SU-DHL-6 (cell line): ENCODE results near the gene EBPL.

Source experiments
- H2AFZ ChIP-seq: fragments of 200-600 bp; sonication (generic); 2 replicates; pipeline ENCODE4 v1.6.1; 2014; ENCODE audit warnings: low read depth, mild to moderate bottlenecking, moderate library complexity, mixed read lengths, antibody characterized with exemption, low read length; ENCODE audit not compliant: severe bottlenecking
- H3F3A ChIP-seq: fragments of 200-600 bp; shearing (Covaris generic); 2 replicates; pipeline ENCODE4 v1.6.0; 2016; ENCODE audit warnings: antibody characterized with exemption, mild to moderate bottlenecking; ENCODE audit not compliant: insufficient read depth
- H3K27ac ChIP-seq: fragments of 200-600 bp; sonication (generic); 2 replicates; pipeline ENCODE4 v1.5.1; 2016; ENCODE audit warnings: low read depth, mild to moderate bottlenecking, low read length, moderate library complexity, mixed read lengths
- H3K27me3 ChIP-seq: fragments of 200-600 bp; sonication (generic), shearing (Covaris generic); 2 replicates; pipeline ENCODE4 v1.6.0; 2014; ENCODE audit warnings: mild to moderate bottlenecking, low read length
- H3K36me3 ChIP-seq: fragments of 200-600 bp; sonication (generic); 2 replicates; pipeline ENCODE4 v1.6.1; 2014; ENCODE audit warnings: mild to moderate bottlenecking, low read length, mixed read lengths
- H3K4me2 ChIP-seq: fragments of 300-600, 200-600 bp; shearing (Covaris generic), sonication (generic); 2 replicates; pipeline ENCODE4 v1.6.0; 2014; ENCODE audit warnings: low read length, low read depth, mild to moderate bottlenecking; ENCODE audit not compliant: poor library complexity, severe bottlenecking
- H3K4me3 ChIP-seq: fragments of 200-600 bp; sonication (generic); 2 replicates; pipeline ENCODE4 v1.5.1; 2014; ENCODE audit warnings: antibody characterized with exemption, low read length, mild to moderate bottlenecking, mixed read lengths; ENCODE audit not compliant: insufficient read depth, poor library complexity, severe bottlenecking
- H3K79me2 ChIP-seq: fragments of 200-600 bp; sonication (generic); 2 replicates; pipeline ENCODE4 v1.6.1; 2014; ENCODE audit warnings: mild to moderate bottlenecking, low read length, moderate library complexity; ENCODE audit not compliant: insufficient read depth
- H3K9ac ChIP-seq: fragments of 200-600 bp; sonication (generic); 2 replicates; pipeline ENCODE4 v1.7.0; 2014; ENCODE audit warnings: mild to moderate bottlenecking, low read length
- H3K9me2 ChIP-seq: fragments of 200-600 bp; sonication (generic); replicated peaks from 2 replicates; pipeline ENCODE4 v1.6.1; 2014; ENCODE audit warnings: low read length; ENCODE audit not compliant: insufficient read depth
- H3K9me3 ChIP-seq: fragments of 200-600 bp; sonication (generic); 2 replicates; pipeline ENCODE4 v1.6.1; 2014; ENCODE audit warnings: low read length, mixed read lengths; ENCODE audit not compliant: insufficient read depth
- H4K20me1 ChIP-seq: fragments of 200-600 bp; sonication (generic); 2 replicates; pipeline ENCODE4 v1.6.1; 2014; ENCODE audit warnings: low read depth, mild to moderate bottlenecking, antibody characterized with exemption, low read length, moderate library complexity, mixed read lengths
- CTCF ChIP-seq: fragments of 200-600 bp; sonication (generic); IDR thresholded peaks from one replicate; pipeline ENCODE4 v1.5.1; 2017; ENCODE audit warnings: antibody characterized with exemption, mild to moderate bottlenecking, low read length, moderate library complexity; ENCODE audit not compliant: insufficient read depth, poor library complexity, severe bottlenecking
- EZH2phosphoT487 ChIP-seq: fragments of 200-600 bp; sonication (generic), shearing (Covaris generic); conservative IDR thresholded peaks from 2 replicates; pipeline ENCODE4 v1.6.1; 2018; ENCODE audit warnings: mild to moderate bottlenecking, antibody characterized with exemption, low read length, moderate library complexity, mixed read lengths

EBPL gene

GRCh38 chr13:49733181-49733951 lies 42.1 kb upstream of the EBPL start:
- H3K79me2 ChIP-seq: peaks cover 3% of the 10 kb centered on the region; the same call in 1 of the 2 replicates

GRCh38 chr13:49731766-49732165 lies 40.5 kb upstream of the EBPL start:
- no peak overlapping the region for H3K9ac ChIP-seq
- H3K27ac ChIP-seq: no peak overlapping the region
- 0 out of 2 replicates have a peak, but pooled peaks cover 3% of the 10 kb centered on the region for H4K20me1 ChIP-seq
- no peak overlapping the region for H3K4me2 ChIP-seq
- TF ChIP-seq CTCF (no peak), EZH2phosphoT487 (no peak)
- H3K79me2 ChIP-seq: no peaks in the 10 kb centered on the region; the same call in 1 of the 2 replicates
- H2AFZ ChIP-seq: no peak overlapping the region
- H3K9me3 ChIP-seq: no peaks in the 10 kb centered on the region
- no peaks in the 10 kb centered on the region for H3K27me3 ChIP-seq
- peaks cover 4% of the 10 kb centered on the region; the same call in 1 of the 2 replicates for H3F3A ChIP-seq
- peaks cover 15% of the 10 kb centered on the region; the same call in 1 of the 2 replicates for H3K36me3 ChIP-seq
- no peaks in the 10 kb centered on the region for H3K9me2 ChIP-seq
- no peak overlapping the region for H3K4me3 ChIP-seq

More at GRCh38 chr13:49733181-49733951, 42.1 kb upstream of the EBPL start:
- no peaks in the 10 kb centered on the region for H3K9me3 ChIP-seq
- H3K4me2 ChIP-seq: no peak overlapping the region
- TF ChIP-seq EZH2phosphoT487 (no peak), CTCF (no peak)
- peaks cover 4% of the 10 kb centered on the region; the same call in 1 of the 2 replicates for H3F3A ChIP-seq
- H2AFZ ChIP-seq: no peak overlapping the region
- no peak overlapping the region for H3K27ac ChIP-seq
- no peaks in the 10 kb centered on the region for H3K9me2 ChIP-seq
- peaks cover 15% of the 10 kb centered on the region; the same call in 1 of the 2 replicates for H3K36me3 ChIP-seq
- no peaks in the 10 kb centered on the region for H3K27me3 ChIP-seq
- 0 out of 2 replicates have a peak, but pooled peaks cover 3% of the 10 kb centered on the region for H4K20me1 ChIP-seq
- H3K9ac ChIP-seq: no peak overlapping the region
- H3K4me3 ChIP-seq: no peak overlapping the region

GRCh38 chr13:49716615-49717014 lies 25.3 kb upstream of the EBPL start:
- Histone ChIP-seq H3K27me3 (no peaks in the 10 kb centered on the region), H3K9ac (no peak overlapping the region), H3F3A (no peaks in the 10 kb centered on the region), H3K27ac (no peak overlapping the region), H3K4me3 (no peak overlapping the region), H3K9me3 (peaks cover 12% of the 10 kb centered on the region; the same call in 1 of the 2 replicates), H3K9me2 (no peaks in the 10 kb centered on the region), H3K79me2 (peaks cover 5% of the 10 kb centered on the region; the same call in 1 of the 2 replicates), H4K20me1 (0 out of 2 replicates have a peak, but pooled peaks cover 2% of the 10 kb centered on the region), H3K4me2 (no peak overlapping the region), H2AFZ (no peak overlapping the region), H3K36me3 (peaks cover 58% of the 10 kb centered on the region)
- no peak for TF ChIP-seq EZH2phosphoT487
- TF ChIP-seq CTCF: no peak
